ENCODE data around the gene ECHDC3. TPM values are rescaled to one million over a fixed set of nuclear protein-coding genes. Genes with fewer than 3 reads are reported as not detected.
A peak's percentile ranks its signal among the peaks of the same experiment; 100 is the strongest.

ECHDC3 gene
- total and polyA plus RNA-seq, 2 of the 4 experiments (the other 2 are of a cell fraction) = 4.3 to 5.0 TPM

DNA sequence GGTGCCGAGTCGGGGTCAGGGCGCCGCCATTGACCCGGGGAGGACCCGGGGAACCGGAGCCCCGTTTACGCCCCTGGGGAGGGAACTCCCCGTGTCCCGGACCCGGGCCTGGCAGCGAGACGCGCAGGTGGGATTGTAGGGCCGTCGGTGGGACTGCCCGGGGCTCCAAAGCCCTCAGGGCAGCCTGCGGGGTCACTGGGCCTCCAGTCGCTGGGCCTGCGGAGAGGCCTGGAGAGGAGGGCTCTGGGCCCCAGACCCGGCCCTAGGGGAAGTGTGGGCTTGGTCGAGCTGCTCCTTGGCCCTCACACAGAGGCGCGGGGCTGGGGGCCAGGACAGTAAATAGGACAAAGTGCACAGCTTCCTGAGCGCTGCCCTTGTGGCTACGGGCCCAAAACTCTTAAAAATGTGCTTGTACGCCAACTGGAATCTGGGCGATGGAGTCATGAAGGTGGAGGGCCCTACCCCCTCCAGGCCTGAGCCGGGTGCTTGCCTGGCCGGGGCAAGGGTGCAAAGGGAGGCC is 657 bp downstream of the ECHDC3 start:
- no peak for DNase-seq
- CTCF ChIA-PET = no interaction called here
- 50% methylated on average over 25 of the region's 31 CpGs; no CpG with 5 or more reads in 1 of the 2 experiments for WGBS, 2 experiments (ENCODE audit: extremely low coverage in 2 of 2, insufficient read length in 1 of 2)
- POLR2A ChIA-PET (ENCODE audit: unreplicated experiment) = no interaction called here
- Histone ChIP-seq H3K36me3 (ENCODE audit: control insufficient read depth, insufficient read depth, low read length) (no peaks in the 10 kb centered on the region), H2AK9ac (replicated peaks; ENCODE audit: low read depth, low read length, poor library complexity) (peak overlapping the region; percentile 79), H3K9me1 (ENCODE audit: insufficient read depth, low read length) (no peaks in the 10 kb centered on the region), H2AFZ (replicated peaks; ENCODE audit: low read length, poor library complexity) (peak overlapping the region; percentile 97), H3K9ac (ENCODE audit: low read depth, low read length) (no peak overlapping the region), H3K18ac (ENCODE audit: low read depth, low read length) (no peak overlapping the region), H4K5ac (ENCODE audit: low read depth, low read length) (no peak overlapping the region), H3K4me1 (ENCODE audit: control insufficient read depth, insufficient read depth, low read length) (no peaks in the 10 kb centered on the region), H3K79me1 (ENCODE audit: low read depth in 1 of 2, low read length in 2 of 2) (0 out of 4 replicates have a peak, but pooled peaks cover 0 to 4% of the 10 kb centered on the region in 2 experiments), H4K91ac (ENCODE audit: insufficient read depth, low read depth, low read length) (no peak overlapping the region), H2BK15ac (ENCODE audit: low read depth, low read length) (no peak overlapping the region), H3K9me3 (ENCODE audit: control insufficient read depth, insufficient read depth, low read length) (0 out of 2 replicates have a peak, but pooled peaks cover 2% of the 10 kb centered on the region), H3K27ac (ENCODE audit: insufficient read depth, low read length) (no peak overlapping the region), H2BK5ac (ENCODE audit: low read depth, low read length, poor library complexity, severe bottlenecking) (no peak overlapping the region), H3K23ac (ENCODE audit: low read depth, low read length) (no peak overlapping the region), H3K27me3 (ENCODE audit: control insufficient read depth, insufficient read depth, low read length) (peaks cover 1% of the 10 kb centered on the region; the same call in 1 of the 2 replicates), H4K8ac (ENCODE audit: low read depth in 2 of 2, low read length in 2 of 2) (peak overlapping the region in 1 of 2 experiments; percentile 25; a peak in 1 of 4 replicates), H2AK5ac (ENCODE audit: low read depth, low read length) (no peak overlapping the region), H3K4me2 (ENCODE audit: low read depth, low read length) (peak overlapping the region; percentile 33; the same call in 1 of the 2 replicates), H3K4ac (ENCODE audit: low read depth, low read length) (no peak overlapping the region), H2BK20ac (ENCODE audit: low read depth, low read length) (no peak overlapping the region), H4K20me1 (ENCODE audit: insufficient read depth, low read length) (no peaks in the 10 kb centered on the region), H3K56ac (ENCODE audit: extremely low read depth, insufficient read depth, low read length) (no peak overlapping the region), H3K4me3 (ENCODE audit: insufficient read depth, low read depth, low read length) (peak overlapping the region; percentile 75), H3K14ac (replicated peaks; ENCODE audit: low read depth, low read length) (no peak overlapping the region), H2BK120ac (ENCODE audit: low read depth, low read length) (no peak overlapping the region)
- no TSS peak for BruUV-seq (replicated peaks)
- dilution Hi-C loops (cut with HindIII; ENCODE audit: low sequenced_read_pairs, unreplicated experiment) (no loop called here), intact Hi-C loops (cut with micrococcal nuclease) (no loop called here), in situ Hi-C loops (cut with MboI; ENCODE audit: low sequenced_read_pairs) (no loop called here)
- TF ChIP-seq RFX5 (IDR thresholded peaks at IDR 0.05; ENCODE audit: low read depth, low read length) = no peak
- no peak for TF ChIP-seq NFE2L2 (IDR thresholded peaks at IDR 0.05; ENCODE audit: low read depth, low read length)
- no peak for TF ChIP-seq RAD21 (IDR thresholded peaks at IDR 0.05; ENCODE audit: low read length)
- TF ChIP-seq CEBPB (IDR thresholded peaks at IDR 0.05; ENCODE audit: low read depth, low read length) = no peak
- no peak for TF ChIP-seq RCOR1 (IDR thresholded peaks at IDR 0.05; ENCODE audit: insufficient replicate concordance, low read length)
- no peak for TF ChIP-seq POLR2A (IDR thresholded peaks at IDR 0.05; ENCODE audit: low read depth, low read length)
- TF ChIP-seq, protein P1, sequence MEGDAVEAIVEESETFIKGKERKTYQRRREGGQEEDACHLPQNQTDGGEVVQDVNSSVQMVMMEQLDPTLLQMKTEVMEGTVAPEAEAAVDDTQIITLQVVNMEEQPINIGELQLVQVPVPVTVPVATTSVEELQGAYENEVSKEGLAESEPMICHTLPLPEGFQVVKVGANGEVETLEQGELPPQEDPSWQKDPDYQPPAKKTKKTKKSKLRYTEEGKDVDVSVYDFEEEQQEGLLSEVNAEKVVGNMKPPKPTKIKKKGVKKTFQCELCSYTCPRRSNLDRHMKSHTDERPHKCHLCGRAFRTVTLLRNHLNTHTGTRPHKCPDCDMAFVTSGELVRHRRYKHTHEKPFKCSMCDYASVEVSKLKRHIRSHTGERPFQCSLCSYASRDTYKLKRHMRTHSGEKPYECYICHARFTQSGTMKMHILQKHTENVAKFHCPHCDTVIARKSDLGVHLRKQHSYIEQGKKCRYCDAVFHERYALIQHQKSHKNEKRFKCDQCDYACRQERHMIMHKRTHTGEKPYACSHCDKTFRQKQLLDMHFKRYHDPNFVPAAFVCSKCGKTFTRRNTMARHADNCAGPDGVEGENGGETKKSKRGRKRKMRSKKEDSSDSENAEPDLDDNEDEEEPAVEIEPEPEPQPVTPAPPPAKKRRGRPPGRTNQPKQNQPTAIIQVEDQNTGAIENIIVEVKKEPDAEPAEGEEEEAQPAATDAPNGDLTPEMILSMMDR (conservative IDR thresholded peaks at IDR 0.05; ENCODE audit: low read depth, low read length) = no peak
- TF ChIP-seq SMC3 (IDR thresholded peaks at IDR 0.05; ENCODE audit: low read depth, low read length) = no peak
- TF ChIP-seq CHD1 (IDR thresholded peaks at IDR 0.05; ENCODE audit: low read depth, low read length) = no peak
- no peak for TF ChIP-seq MAZ (IDR thresholded peaks at IDR 0.05; ENCODE audit: borderline replicate concordance, low read depth, low read length)
- no peak for TF ChIP-seq BHLHE40 (IDR thresholded peaks at IDR 0.05; ENCODE audit: low read depth, low read length)
- no peak for TF ChIP-seq MAFK (IDR thresholded peaks at IDR 0.05; ENCODE audit: low read depth, low read length)
- TF ChIP-seq, protein P2, sequence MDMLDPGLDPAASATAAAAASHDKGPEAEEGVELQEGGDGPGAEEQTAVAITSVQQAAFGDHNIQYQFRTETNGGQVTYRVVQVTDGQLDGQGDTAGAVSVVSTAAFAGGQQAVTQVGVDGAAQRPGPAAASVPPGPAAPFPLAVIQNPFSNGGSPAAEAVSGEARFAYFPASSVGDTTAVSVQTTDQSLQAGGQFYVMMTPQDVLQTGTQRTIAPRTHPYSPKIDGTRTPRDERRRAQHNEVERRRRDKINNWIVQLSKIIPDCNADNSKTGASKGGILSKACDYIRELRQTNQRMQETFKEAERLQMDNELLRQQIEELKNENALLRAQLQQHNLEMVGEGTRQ (IDR thresholded peaks at IDR 0.05; ENCODE audit: low read depth, low read length) = no peak
- no peak for TF ChIP-seq MXI1 (IDR thresholded peaks at IDR 0.05; ENCODE audit: borderline replicate concordance, low read depth, low read length)
- ATAC-seq (ENCODE audit: low read depth) = no peak

All from IMR-90 (cell line).